ENCODE results near the gene STAT4.
A peak's percentile ranks its signal among the peaks of the same experiment; 100 is the strongest.
"Not testable (repeated sequence)": the region's sequence is repeated elsewhere in the genome, so short reads cannot be mapped to it uniquely, and the experiment has no call there.

The STAT4 gene

GRCh38 chr2:190996947-190997346 lies 153.8 kb downstream of the STAT4 start:
- H3K4me3 ChIP-seq (ENCODE audit: insufficient read depth, low read length, poor library complexity, severe bottlenecking) = no peak overlapping the region
- H4K20me1 ChIP-seq (ENCODE audit: low read depth, low read length) = no peaks in the 10 kb centered on the region
- H3F3A ChIP-seq (ENCODE audit: insufficient read depth) = no peaks in the 10 kb centered on the region
- H3K79me2 ChIP-seq (ENCODE audit: insufficient read depth, low read length) = no peaks in the 10 kb centered on the region
- H3K36me3 ChIP-seq (ENCODE audit: low read length) = peaks cover 11% of the 10 kb centered on the region; the same call in 1 of the 2 replicates
- H3K4me2 ChIP-seq (ENCODE audit: low read depth, low read length, poor library complexity, severe bottlenecking) = no peak overlapping the region
- no peaks in the 10 kb centered on the region for H3K27me3 ChIP-seq (ENCODE audit: low read length)
- H3K9me3 ChIP-seq (ENCODE audit: insufficient read depth, low read length) = no peaks in the 10 kb centered on the region
- H3K9me2 ChIP-seq (replicated peaks; ENCODE audit: insufficient read depth, low read length) = no peaks in the 10 kb centered on the region
- H3K27ac ChIP-seq (ENCODE audit: low read depth, low read length) = no peak overlapping the region
- no peak overlapping the region for H3K9ac ChIP-seq (ENCODE audit: low read length)
- no peak for TF ChIP-seq EZH2phosphoT487 (conservative IDR thresholded peaks at IDR 0.05; ENCODE audit: low read length)
- TF ChIP-seq, protein P1, sequence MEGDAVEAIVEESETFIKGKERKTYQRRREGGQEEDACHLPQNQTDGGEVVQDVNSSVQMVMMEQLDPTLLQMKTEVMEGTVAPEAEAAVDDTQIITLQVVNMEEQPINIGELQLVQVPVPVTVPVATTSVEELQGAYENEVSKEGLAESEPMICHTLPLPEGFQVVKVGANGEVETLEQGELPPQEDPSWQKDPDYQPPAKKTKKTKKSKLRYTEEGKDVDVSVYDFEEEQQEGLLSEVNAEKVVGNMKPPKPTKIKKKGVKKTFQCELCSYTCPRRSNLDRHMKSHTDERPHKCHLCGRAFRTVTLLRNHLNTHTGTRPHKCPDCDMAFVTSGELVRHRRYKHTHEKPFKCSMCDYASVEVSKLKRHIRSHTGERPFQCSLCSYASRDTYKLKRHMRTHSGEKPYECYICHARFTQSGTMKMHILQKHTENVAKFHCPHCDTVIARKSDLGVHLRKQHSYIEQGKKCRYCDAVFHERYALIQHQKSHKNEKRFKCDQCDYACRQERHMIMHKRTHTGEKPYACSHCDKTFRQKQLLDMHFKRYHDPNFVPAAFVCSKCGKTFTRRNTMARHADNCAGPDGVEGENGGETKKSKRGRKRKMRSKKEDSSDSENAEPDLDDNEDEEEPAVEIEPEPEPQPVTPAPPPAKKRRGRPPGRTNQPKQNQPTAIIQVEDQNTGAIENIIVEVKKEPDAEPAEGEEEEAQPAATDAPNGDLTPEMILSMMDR (IDR thresholded peaks at IDR 0.05; ENCODE audit: insufficient read depth, low read length, poor library complexity, severe bottlenecking) = no peak
- H2AFZ ChIP-seq (ENCODE audit: low read depth, low read length, severe bottlenecking) = no peak overlapping the region

DNA sequence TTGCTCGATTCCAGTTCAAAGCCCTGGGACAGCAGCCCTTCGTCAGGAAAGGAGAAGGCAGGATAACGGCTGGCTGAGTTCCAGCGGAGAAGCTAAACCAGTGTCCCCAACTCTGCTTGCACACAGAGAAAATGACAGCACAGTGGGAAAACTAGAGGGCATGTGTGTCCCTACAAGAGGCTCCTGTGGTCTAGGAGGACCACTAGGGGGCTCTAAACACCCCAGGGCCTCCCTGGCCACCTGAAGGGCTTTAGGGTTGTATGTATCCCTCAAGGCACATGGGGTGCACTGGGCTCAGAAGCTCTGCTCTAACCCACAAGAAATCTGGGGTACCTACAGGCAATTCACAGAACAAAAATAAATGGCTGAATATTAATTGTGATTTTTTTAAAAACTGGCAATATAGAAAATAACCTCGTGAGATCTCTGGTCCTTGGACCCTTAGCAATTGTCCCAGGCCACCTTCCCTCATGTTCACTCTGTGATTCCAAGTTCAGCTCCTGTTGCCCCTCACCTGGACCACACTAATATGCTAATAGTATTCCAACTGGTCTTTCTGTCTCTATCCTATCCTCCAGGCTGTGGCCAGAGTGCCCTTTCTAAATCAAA lies 154.4 kb downstream of the STAT4 start:
- Histone ChIP-seq H3F3A (ENCODE audit: insufficient read depth) (no peaks in the 10 kb centered on the region), H4K20me1 (ENCODE audit: low read depth, low read length) (no peaks in the 10 kb centered on the region), H3K4me2 (ENCODE audit: low read depth, low read length, poor library complexity, severe bottlenecking) (no peak overlapping the region), H3K9ac (ENCODE audit: low read length) (no peak overlapping the region), H3K79me2 (ENCODE audit: insufficient read depth, low read length) (no peaks in the 10 kb centered on the region), H3K9me2 (replicated peaks; ENCODE audit: insufficient read depth, low read length) (no peaks in the 10 kb centered on the region), H3K4me3 (ENCODE audit: insufficient read depth, low read length, poor library complexity, severe bottlenecking) (no peak overlapping the region), H3K27me3 (ENCODE audit: low read length) (no peaks in the 10 kb centered on the region), H3K36me3 (ENCODE audit: low read length) (peaks cover 12% of the 10 kb centered on the region; the same call in 1 of the 2 replicates), H2AFZ (ENCODE audit: low read depth, low read length, severe bottlenecking) (no peak overlapping the region), H3K27ac (ENCODE audit: low read depth, low read length) (no peak overlapping the region), H3K9me3 (ENCODE audit: insufficient read depth, low read length) (no peaks in the 10 kb centered on the region)
- TF ChIP-seq, protein P1 (IDR thresholded peaks at IDR 0.05; ENCODE audit: insufficient read depth, low read length, poor library complexity, severe bottlenecking) = peak; percentile 68
- no peak for TF ChIP-seq EZH2phosphoT487 (conservative IDR thresholded peaks at IDR 0.05; ENCODE audit: low read length)

GRCh38 chr2:190995315-190995714 lies 155.5 kb downstream of the STAT4 start:
- H3K27me3 ChIP-seq (ENCODE audit: low read length); H4K20me1 ChIP-seq (ENCODE audit: low read depth, low read length); H3K27ac ChIP-seq (ENCODE audit: low read depth, low read length); H3K4me3 ChIP-seq (ENCODE audit: insufficient read depth, low read length, poor library complexity, severe bottlenecking); H3K4me2 ChIP-seq (ENCODE audit: low read depth, low read length, poor library complexity, severe bottlenecking); H3K79me2 ChIP-seq (ENCODE audit: insufficient read depth, low read length); H3F3A ChIP-seq (ENCODE audit: insufficient read depth); H3K9me3 ChIP-seq (ENCODE audit: insufficient read depth, low read length); H2AFZ ChIP-seq (ENCODE audit: low read depth, low read length, severe bottlenecking); H3K9me2 ChIP-seq (replicated peaks; ENCODE audit: insufficient read depth, low read length); H3K9ac ChIP-seq (ENCODE audit: low read length): not testable (repeated sequence)
- peaks cover 20% of the 10 kb centered on the region; the same call in 1 of the 2 replicates for H3K36me3 ChIP-seq (ENCODE audit: low read length)

DNA sequence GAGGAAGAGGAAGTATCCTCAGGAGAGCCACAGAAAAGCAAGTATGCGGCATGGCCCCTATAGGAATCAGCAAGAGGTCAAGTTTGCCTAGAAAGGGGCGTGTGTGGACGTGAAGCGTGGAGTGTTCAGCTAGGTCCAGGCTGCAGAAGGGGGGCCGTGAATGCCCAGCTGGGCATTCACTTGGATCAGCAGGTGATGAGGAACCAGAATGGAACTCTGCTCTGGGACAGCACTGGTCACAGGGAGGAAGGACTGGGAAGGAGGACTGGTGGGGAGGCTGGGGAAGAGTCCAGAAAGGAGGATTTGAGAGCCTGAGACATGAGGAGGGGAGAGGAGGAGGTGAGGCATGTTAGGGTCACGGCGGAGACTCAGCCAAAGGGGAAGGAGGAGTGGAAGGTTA lies 156.6 kb downstream of the STAT4 start:
- Histone ChIP-seq H4K20me1 (ENCODE audit: low read depth, low read length) (no peaks in the 10 kb centered on the region), H3K4me2 (ENCODE audit: low read depth, low read length, poor library complexity, severe bottlenecking) (no peak overlapping the region), H3K4me3 (ENCODE audit: insufficient read depth, low read length, poor library complexity, severe bottlenecking) (no peak overlapping the region), H2AFZ (ENCODE audit: low read depth, low read length, severe bottlenecking) (no peak overlapping the region), H3F3A (ENCODE audit: insufficient read depth) (no peaks in the 10 kb centered on the region), H3K9ac (ENCODE audit: low read length) (no peak overlapping the region), H3K79me2 (ENCODE audit: insufficient read depth, low read length) (no peaks in the 10 kb centered on the region), H3K27ac (ENCODE audit: low read depth, low read length) (no peak overlapping the region), H3K36me3 (ENCODE audit: low read length) (peaks cover 24% of the 10 kb centered on the region; the same call in 1 of the 2 replicates), H3K27me3 (ENCODE audit: low read length) (no peaks in the 10 kb centered on the region), H3K9me3 (ENCODE audit: insufficient read depth, low read length) (no peaks in the 10 kb centered on the region), H3K9me2 (replicated peaks; ENCODE audit: insufficient read depth, low read length) (no peaks in the 10 kb centered on the region)
- TF ChIP-seq EZH2phosphoT487 (conservative IDR thresholded peaks at IDR 0.05; ENCODE audit: low read length) = no peak
- TF ChIP-seq, protein P1 (IDR thresholded peaks at IDR 0.05; ENCODE audit: insufficient read depth, low read length, poor library complexity, severe bottlenecking) = no peak
